GM21786 (cell line): ENCODE data around the gene ORAI1.
"Not testable (repeated sequence)": the region's sequence is repeated elsewhere in the genome, so short reads cannot be mapped to it uniquely, and the experiment has no call there.

ENCODE experiments used
- ATAC-seq: cut with Tn5 transposase; IDR thresholded peaks from one replicate; pipeline ENCODE4 v1.9.1; 2021; ENCODE audit not compliant: unreplicated experiment

Gene ORAI1

GRCh38 chr12:121626087-121626852, at the start of gene ORAI1:
TSS of gene ORAI1 (plus strand) at chr12:121626530.
- peak; percentile 65 for ATAC-seq

- no peak for ATAC-seq
Observed at GRCh38 chr12:121576851-121577391, 49.4 kb upstream of the ORAI1 start.

GRCh38 chr12:121577443-121578180, 48.7 kb upstream of the ORAI1 start:
- ATAC-seq: no peak

GRCh38 chr12:121578230-121579189, 47.8 kb upstream of the ORAI1 start:
- no peak for ATAC-seq

GRCh38 chr12:121579190-121579791, 47.0 kb upstream of the ORAI1 start:
- ATAC-seq: no peak

GRCh38 chr12:121579981-121580868, 46.1 kb upstream of the ORAI1 start:
- no peak for ATAC-seq

GRCh38 chr12:121580959-121581685, 45.2 kb upstream of the ORAI1 start, which contains the start of gene KDM2B:
TSS of gene KDM2B (minus strand) at chr12:121581023. CDS start at chr12:121580911, 112 bp downstream.
- ATAC-seq: no peak

- ATAC-seq: no peak
Observed at GRCh38 chr12:121581686-121582429, 44.5 kb upstream of the ORAI1 start.

- no peak for ATAC-seq
Observed at GRCh38 chr12:121582583-121583333, 43.6 kb upstream of the ORAI1 start.

GRCh38 chr12:121583334-121583661, 43.0 kb upstream of the ORAI1 start:
- not testable (repeated sequence) for ATAC-seq

- not testable (repeated sequence) for ATAC-seq
Observed at GRCh38 chr12:121584885-121585284, 41.4 kb upstream of the ORAI1 start.

GRCh38 chr12:121590476-121591143, 35.7 kb upstream of the ORAI1 start:
- ATAC-seq: peak; percentile 63

- no peak for ATAC-seq
Observed at GRCh38 chr12:121592320-121592719, 34.0 kb upstream of the ORAI1 start.

GRCh38 chr12:121595520-121595919, 30.8 kb upstream of the ORAI1 start:
- no peak for ATAC-seq

- ATAC-seq: no peak
Observed at GRCh38 chr12:121596526-121596925, 29.8 kb upstream of the ORAI1 start.

- no peak for ATAC-seq
Observed at GRCh38 chr12:121600702-121601336, 25.5 kb upstream of the ORAI1 start.
